GM18951 (cell line): Measurements from ENCODE around the gene PUDP.

Experiments used
- POLR2A ChIP-seq: IDR thresholded peaks from 4 replicates; pipeline ENCODE4 v1.6.1; 2011; ENCODE audit warnings: mild to moderate bottlenecking; ENCODE audit not compliant: insufficient read length, insufficient read depth; ENCODE audit errors: extremely low read depth
- in situ Hi-C: fragments of 300-500 bp; cut with MboI; formaldehyde crosslinking; loops from one replicate; pipeline ENCODE4 v1.12.0; 2022; ENCODE audit warnings: low sequenced_read_pairs, mixed read lengths, inconsistent platforms; ENCODE audit not compliant: unreplicated experiment

PUDP gene

DNA sequence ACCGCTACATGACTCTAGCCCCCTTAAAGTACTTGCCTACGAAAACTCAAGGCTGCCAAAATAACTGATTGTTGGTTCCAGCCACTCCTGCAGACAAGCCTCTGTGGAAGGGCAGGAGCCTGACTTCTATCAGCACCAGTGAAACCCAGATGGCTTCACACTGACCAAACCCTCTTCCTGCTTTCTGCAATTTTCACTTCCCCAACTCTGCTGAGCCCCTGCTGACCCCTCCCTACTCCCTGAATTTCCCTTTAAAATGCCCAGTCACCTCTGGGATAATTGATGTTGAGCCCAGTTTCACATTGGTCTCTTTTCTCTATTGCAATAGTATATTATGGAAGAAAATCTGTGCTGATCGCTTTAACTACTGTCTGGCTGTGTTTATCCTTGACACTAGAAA, 62.1 kb downstream of the PUDP start:
- in situ Hi-C loops: loop anchor here (25.0 kb wide), 1 partner anchor 1074 kb away; no protein-coding TSS in a partner anchor
- TF ChIP-seq POLR2A: no peak

- in situ Hi-C loops: loop anchor here (25.0 kb wide), 1 partner anchor 1073 kb away; no protein-coding TSS in a partner anchor
- TF ChIP-seq POLR2A: no peak
Observed at GRCh38 chrX:7084841-7085240, 63.1 kb downstream of the PUDP start.

- in situ Hi-C loops: loop anchor here (25.0 kb wide), 1 partner anchor 1071 kb away; no protein-coding TSS in a partner anchor
- no peak for TF ChIP-seq POLR2A
Observed at GRCh38 chrX:7083468-7084396, 64.2 kb downstream of the PUDP start.

DNA sequence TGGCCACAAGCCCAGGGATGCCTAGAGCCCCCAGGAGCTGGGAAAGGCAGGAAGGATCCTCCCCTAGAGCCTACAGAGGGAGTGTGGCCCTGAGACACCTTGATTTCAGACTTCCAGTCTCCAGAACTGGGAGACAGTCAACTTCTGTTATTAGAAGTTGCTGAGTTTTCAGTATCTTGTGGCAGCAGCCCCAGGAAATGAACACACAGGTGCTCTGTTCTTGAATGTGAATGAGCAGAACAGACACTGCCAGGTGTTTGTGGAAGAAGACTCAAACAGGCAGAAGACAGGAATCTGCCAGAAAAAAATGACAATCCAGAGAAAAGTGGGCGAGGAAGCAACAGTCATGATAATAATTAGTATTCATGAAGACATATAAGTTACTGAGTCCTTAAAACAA, 64.9 kb downstream of the PUDP start:
- in situ Hi-C loops: loop anchor here (25.0 kb wide), 1 partner anchor 1071 kb away; no protein-coding TSS in a partner anchor
- TF ChIP-seq POLR2A: no peak

- in situ Hi-C loops: loop anchor here (25.0 kb wide), 1 partner anchor 1070 kb away; no protein-coding TSS in a partner anchor
Observed at GRCh38 chrX:7082556-7082955, 65.4 kb downstream of the PUDP start.

DNA sequence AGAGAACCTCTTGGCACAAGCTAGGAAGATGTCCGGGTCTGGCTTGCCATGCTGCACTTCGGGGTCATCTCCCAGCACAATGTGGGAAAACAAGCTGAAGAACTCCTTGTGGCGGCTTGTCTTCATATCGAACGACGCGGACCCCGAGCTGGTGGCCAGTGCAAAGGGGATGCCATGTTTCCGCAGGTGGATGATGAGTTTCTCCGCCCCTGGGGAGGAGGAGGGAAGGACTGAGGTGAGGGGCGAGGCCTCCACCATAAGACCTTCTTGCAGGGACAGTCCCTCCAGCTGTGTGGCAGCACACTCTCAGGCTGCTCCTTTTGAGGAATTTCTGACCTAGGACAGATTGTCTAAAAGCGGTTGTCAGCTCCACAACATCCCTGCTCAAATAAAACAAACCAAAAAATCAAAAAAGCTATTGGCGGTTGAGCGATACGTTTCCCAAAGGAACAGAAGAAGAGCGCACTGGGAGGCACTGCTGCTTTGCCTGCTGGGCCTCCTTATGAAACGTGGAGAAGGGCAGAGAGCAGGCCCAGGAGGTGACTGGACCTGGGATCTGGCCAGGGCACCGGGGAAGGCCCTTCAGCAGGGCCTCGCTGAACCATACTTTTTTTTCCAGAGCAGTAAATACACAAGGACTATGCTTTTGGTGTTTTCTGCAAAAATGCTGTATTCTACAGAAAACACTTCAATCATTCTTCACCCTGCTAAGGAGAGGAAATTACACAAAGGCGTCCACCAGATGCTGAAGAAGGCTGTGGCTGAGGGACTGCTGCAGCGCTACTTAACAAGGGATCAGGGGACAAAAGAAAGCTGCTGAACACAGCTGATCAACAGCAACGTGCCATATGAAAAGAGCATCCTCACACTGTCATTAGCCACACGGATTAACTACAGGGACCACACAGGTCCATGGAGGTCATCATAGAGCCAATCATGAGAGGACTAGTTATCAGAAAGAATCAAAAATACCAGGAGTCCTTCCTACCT, 70.4 kb downstream of the PUDP start:
- TF ChIP-seq POLR2A: no peak
- in situ Hi-C loops: loop anchor here (25.0 kb wide), 1 partner anchor 1065 kb away; no protein-coding TSS in a partner anchor

More at GRCh38 chrX:7082556-7082955, 65.4 kb downstream of the PUDP start:
- no peak for TF ChIP-seq POLR2A

DNA sequence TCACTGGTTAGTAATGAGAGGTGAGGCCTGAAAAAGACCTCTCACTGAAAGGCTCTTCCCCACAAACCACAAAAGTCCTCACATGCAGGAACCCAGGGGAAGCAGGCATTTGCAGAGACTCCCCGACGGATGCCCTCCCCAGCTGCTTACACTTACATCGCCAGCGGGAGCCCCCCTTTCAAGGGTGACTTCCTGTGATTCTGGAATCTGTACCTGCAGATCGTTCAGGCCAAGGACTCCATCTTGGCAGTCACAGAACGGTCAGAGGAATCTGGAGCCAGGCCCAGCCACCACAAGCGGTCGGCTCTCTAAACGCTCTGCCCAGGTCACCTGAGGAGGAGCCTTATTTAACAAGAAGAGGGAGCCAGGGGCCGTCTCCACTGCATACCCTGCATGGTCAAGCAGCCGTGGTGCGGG, 71.7 kb downstream of the PUDP start:
- in situ Hi-C loops: loop anchor here (25.0 kb wide), 1 partner anchor 1064 kb away; no protein-coding TSS in a partner anchor
- TF ChIP-seq POLR2A: no peak

- in situ Hi-C loops: loop anchor here (25.0 kb wide), 1 partner anchor 1063 kb away; no protein-coding TSS in a partner anchor
- TF ChIP-seq POLR2A: no peak
Observed at GRCh38 chrX:7074908-7075204, 73.1 kb downstream of the PUDP start.

GRCh38 chrX:7074148-7074907, 73.6 kb downstream of the PUDP start:
- TF ChIP-seq POLR2A: no peak
- in situ Hi-C loops: no loop called here

DNA sequence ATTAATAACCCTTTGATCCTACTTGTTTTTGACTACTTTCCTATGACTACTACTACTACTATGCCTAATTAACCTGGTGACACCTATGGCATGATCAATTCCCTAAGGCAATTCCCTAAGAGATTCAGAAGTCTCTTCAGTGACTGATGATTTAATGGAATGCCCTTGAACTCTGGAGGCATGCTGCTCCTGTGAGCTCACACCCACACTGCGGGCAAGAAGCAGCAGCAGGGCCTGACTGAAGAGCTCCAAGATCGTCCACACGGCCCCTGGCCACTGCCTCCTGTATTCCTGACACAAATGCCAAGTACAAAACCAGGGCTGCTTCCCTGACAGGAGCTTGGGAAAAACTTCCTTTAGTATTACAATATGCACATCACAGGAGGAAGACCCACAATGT, 74.6 kb downstream of the PUDP start:
- in situ Hi-C loops: no loop called here

GRCh38 chrX:7072856-7073255, 75.1 kb downstream of the PUDP start:
- TF ChIP-seq POLR2A: no peak

More for the DNA sequence above, 74.6 kb downstream of the PUDP start:
- TF ChIP-seq POLR2A: no peak

DNA sequence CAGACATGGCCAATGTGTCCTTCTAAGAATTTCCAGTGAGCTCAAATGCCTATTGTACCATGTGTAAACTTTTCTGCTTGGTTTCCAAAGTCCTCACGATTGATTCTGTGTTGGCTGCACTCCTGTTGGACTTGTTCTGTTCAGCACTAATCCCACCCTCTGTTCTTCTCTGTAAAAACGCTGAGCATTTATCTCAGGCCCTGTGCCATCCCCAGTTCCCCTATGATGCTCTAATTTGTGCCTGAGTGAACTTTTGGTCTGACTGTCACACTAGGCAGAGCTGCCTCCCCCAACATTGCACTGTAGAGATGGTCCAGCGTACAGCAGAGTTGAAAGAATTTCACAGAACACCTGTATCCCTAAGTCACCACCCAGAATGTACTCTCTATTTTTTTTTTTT, 76.6 kb downstream of the PUDP start:
- no peak for TF ChIP-seq POLR2A
- in situ Hi-C loops: no loop called here

More at GRCh38 chrX:7072856-7073255, 75.1 kb downstream of the PUDP start:
- in situ Hi-C loops: no loop called here
